SK-N-SH (cell line): Measurements from ENCODE around the gene MLIP. TPM values are rescaled to one million over a fixed set of nuclear protein-coding genes. Genes with fewer than 3 reads are reported as not detected.

ENCODE experiments used
- CTCF ChIA-PET: fragments of 300-600, 350-600 bp; formaldehyde crosslinking; extraction: SDS; loops from one replicate; lab custom pipeline; 2021; lab: Yijun Ruan, JAX
- POLR2A ChIA-PET: fragments of 350-600 bp; sonication (Branson Sonifier 250); formaldehyde crosslinking; extraction: SDS; loops from one replicate; lab custom pipeline; 2020; ENCODE audit warnings: antibody characterized with exemption, inconsistent platforms; lab: Yijun Ruan, JAX
- DNase-seq: peaks from one replicate; pipeline ENCODE4 v3.0.0; 2012
- H2AFZ ChIP-seq: fragments of 200-600 bp; sonication (generic); 2 replicates; pipeline ENCODE4 v1.8.1; 2016; ENCODE audit warnings: antibody characterized with exemption, mild to moderate bottlenecking, low read depth
- H3F3A ChIP-seq: fragments of 200-600 bp; sonication (generic); replicated peaks from 2 replicates; pipeline ENCODE3; 2016; ENCODE audit warnings: antibody characterized with exemption, mild to moderate bottlenecking; ENCODE audit not compliant: insufficient read depth
- H3K27ac ChIP-seq, 2 experiments: fragments of 200-500 bp in 1 of 2; fragments of 200-600 bp in 1 of 2; sonication (Bioruptor generic) in 1 of 2; sonication (generic), shearing (Covaris generic) in 1 of 2; 2 replicates each; pipeline versions ENCODE4 v1.5.1 to v1.6.1; 2014 to 2016; ENCODE audit warnings: low read depth in 2 of 2, inconsistent platforms in 1 of 2, low read length in 1 of 2, mild to moderate bottlenecking in 1 of 2, mixed read lengths in 1 of 2
- H3K27me3 ChIP-seq: fragments of 200-600 bp; sonication (generic), shearing (Covaris generic); 2 replicates; pipeline ENCODE4 v1.6.1; 2016; ENCODE audit warnings: mixed run types; ENCODE audit not compliant: insufficient read depth
- H3K36me3 ChIP-seq, 2 experiments: fragments of 200-500 bp in 1 of 2; fragments of 200-600 bp in 1 of 2; sonication (Bioruptor generic) in 1 of 2; sonication (generic) in 1 of 2; replicated peaks in 1 of 2; 2 replicates each; pipeline versions ENCODE3 to v1.5.1; 2014 to 2016; ENCODE audit warnings: low read length in 1 of 2, mild to moderate bottlenecking in 1 of 2; ENCODE audit not compliant: insufficient read depth in 2 of 2, control insufficient read depth in 1 of 2
- H3K4me1 ChIP-seq, 2 experiments: fragments of 200-500 bp in 1 of 2; fragments of 200-600 bp in 1 of 2; sonication (Bioruptor generic) in 1 of 2; sonication (generic), shearing (Covaris generic) in 1 of 2; 2 replicates each; pipeline versions ENCODE4 v1.5.1 to v1.6.1; 2014 to 2016; ENCODE audit warnings: low read depth in 1 of 2, low read length in 1 of 2, mixed run types in 1 of 2; ENCODE audit not compliant: insufficient read depth in 2 of 2, control insufficient read depth in 1 of 2
- H3K4me2 ChIP-seq: fragments of 200-600 bp; sonication (generic), shearing (Covaris generic); 2 replicates; pipeline ENCODE4 v1.6.1; 2017; ENCODE audit warnings: mixed run types
- H3K4me3 ChIP-seq, 2 experiments: fragments of 200-500 bp in 1 of 2; fragments of 200-600 bp in 1 of 2; sonication (Bioruptor generic) in 1 of 2; sonication (generic), shearing (Covaris generic) in 1 of 2; 2 replicates each; pipeline versions ENCODE4 v1.5.1 to v1.8.1; 2014 to 2016; ENCODE audit warnings: low read depth in 2 of 2, inconsistent platforms in 1 of 2, low read length in 1 of 2, mild to moderate bottlenecking in 1 of 2, mixed read lengths in 1 of 2, moderate library complexity in 1 of 2
- H3K79me2 ChIP-seq: fragments of 200-600 bp; sonication (generic); 2 replicates; pipeline ENCODE4 v1.8.1; 2017; ENCODE audit warnings: mild to moderate bottlenecking; ENCODE audit not compliant: insufficient read depth
- H3K9ac ChIP-seq: fragments of 200-600 bp; sonication (generic); 2 replicates; pipeline ENCODE4 v1.6.1; 2017; ENCODE audit warnings: mixed run types
- H3K9me2 ChIP-seq: fragments of 200-600 bp; sonication (generic); 2 replicates; pipeline ENCODE4 v1.6.1; 2017; ENCODE audit warnings: mixed run types
- H3K9me3 ChIP-seq: fragments of 200-600 bp; sonication (generic); 2 replicates; pipeline ENCODE4 v1.6.1; 2017; ENCODE audit warnings: mixed run types, mild to moderate bottlenecking, moderate library complexity
- H4K20me1 ChIP-seq: fragments of 200-600 bp; sonication (generic); 2 replicates; pipeline ENCODE4 v1.6.1; 2017; ENCODE audit warnings: mild to moderate bottlenecking, mixed run types; ENCODE audit not compliant: insufficient read depth
- CHD2 ChIP-seq: fragments of 150-350 bp; IDR thresholded peaks from 2 replicates; pipeline ENCODE4 v1.6.1; 2018; ENCODE audit warnings: low read length; ENCODE audit not compliant: partially characterized antibody
- EP300 ChIP-seq, 2 experiments: IDR thresholded peaks; 2 replicates each; pipeline versions ENCODE4 v1.4.0 to v1.6.1; 2012; ENCODE audit warnings: borderline replicate concordance in 1 of 2, low read depth in 1 of 2, low read length in 1 of 2
- FOSL2 ChIP-seq: IDR thresholded peaks from 2 replicates; pipeline ENCODE4 v1.4.0; 2012; ENCODE audit warnings: low read depth, mild to moderate bottlenecking, moderate library complexity, borderline replicate concordance
- FOXJ3 ChIP-seq: sonication (generic); formaldehyde crosslinking; IDR thresholded peaks from 2 replicates; pipeline ENCODE4 v1.5.1; 2020; ENCODE audit warnings: mild to moderate bottlenecking, missing genetic modification reagents
- FOXM1 ChIP-seq: IDR thresholded peaks from 2 replicates; pipeline ENCODE4 v1.4.0; 2012; ENCODE audit warnings: low read depth, mild to moderate bottlenecking
- GABPA ChIP-seq: IDR thresholded peaks from 2 replicates; pipeline ENCODE4 v1.4.0; 2012; ENCODE audit warnings: low read depth, mild to moderate bottlenecking
- GATA2 ChIP-seq: sonication (generic); formaldehyde crosslinking; IDR thresholded peaks from 2 replicates; pipeline ENCODE4 v1.5.0; 2020; ENCODE audit warnings: mild to moderate bottlenecking, missing genetic modification reagents
- JUND ChIP-seq: IDR thresholded peaks from 2 replicates; pipeline ENCODE4 v1.4.0; 2012
- MAX ChIP-seq: IDR thresholded peaks from 2 replicates; pipeline ENCODE4 v1.4.0; 2012; ENCODE audit warnings: low read depth
- MXI1 ChIP-seq: IDR thresholded peaks from 2 replicates; pipeline ENCODE4 v1.6.1; 2012; ENCODE audit warnings: mild to moderate bottlenecking, low read depth, low read length, improper control_type of control experiment
- NFIC ChIP-seq: IDR thresholded peaks from 2 replicates; pipeline ENCODE4 v1.4.0; 2012; ENCODE audit warnings: borderline replicate concordance
- NRF1 ChIP-seq: IDR thresholded peaks from 2 replicates; pipeline ENCODE4 v1.6.1; 2012; ENCODE audit warnings: low read depth, mild to moderate bottlenecking, low read length
- RFX5 ChIP-seq: IDR thresholded peaks from 2 replicates; pipeline ENCODE4 v1.6.1; 2012; ENCODE audit warnings: mild to moderate bottlenecking, improper control_type of control experiment, low read length
- TEAD4 ChIP-seq: IDR thresholded peaks from 2 replicates; pipeline ENCODE4 v1.4.0; 2012; ENCODE audit warnings: mild to moderate bottlenecking, borderline replicate concordance; ENCODE audit not compliant: insufficient read depth
- USF2 ChIP-seq: fragments of 150-350 bp; IDR thresholded peaks from 2 replicates; pipeline ENCODE4 v1.6.1; 2017; ENCODE audit warnings: antibody characterized with exemption, low read length, low read depth, borderline replicate concordance
- YY1 ChIP-seq: IDR thresholded peaks from 2 replicates; pipeline ENCODE4 v1.4.0; 2012; ENCODE audit warnings: low read depth, mild to moderate bottlenecking
- WGBS: methylation state at CpG from one replicate; pipeline ENCODE4 v1.1.6; 2017; ENCODE audit warnings: low lambda C conversion rate; 5-methylcytosine and 5-hydroxymethylcytosine counted together
- polyA plus RNA-seq, 3 experiments: library from polyadenylated mRNA; depleted of rRNA; stranded (reverse); fragments of >200 nt; gene quantifications; 2 replicates each; pipeline ENCODE4 v1.2.3, GENCODE V29; 2012
- TF ChIP-seq, protein P1 (sequence below): IDR thresholded peaks from 2 replicates; pipeline ENCODE4 v1.6.1; 2012; ENCODE audit warnings: mild to moderate bottlenecking, low read depth, low read length, moderate library complexity
- TF ChIP-seq, protein P2 (sequence below): fragments of 150-350 bp; IDR thresholded peaks from 2 replicates; pipeline ENCODE4 v1.6.1; 2016; ENCODE audit warnings: mild to moderate bottlenecking, low read depth, low read length
- TF ChIP-seq, protein P3 (sequence below): IDR thresholded peaks from 2 replicates; pipeline ENCODE4 v1.4.0; 2012; ENCODE audit warnings: low read depth, borderline replicate concordance
- TF ChIP-seq, protein P4 (sequence below): IDR thresholded peaks from 2 replicates; pipeline ENCODE4 v1.4.0; 2012; ENCODE audit warnings: low read depth, borderline replicate concordance

MLIP gene
- polyA plus RNA-seq, 1 of the 3 experiments (the other 2 are of a cell fraction), result not detected

DNA sequence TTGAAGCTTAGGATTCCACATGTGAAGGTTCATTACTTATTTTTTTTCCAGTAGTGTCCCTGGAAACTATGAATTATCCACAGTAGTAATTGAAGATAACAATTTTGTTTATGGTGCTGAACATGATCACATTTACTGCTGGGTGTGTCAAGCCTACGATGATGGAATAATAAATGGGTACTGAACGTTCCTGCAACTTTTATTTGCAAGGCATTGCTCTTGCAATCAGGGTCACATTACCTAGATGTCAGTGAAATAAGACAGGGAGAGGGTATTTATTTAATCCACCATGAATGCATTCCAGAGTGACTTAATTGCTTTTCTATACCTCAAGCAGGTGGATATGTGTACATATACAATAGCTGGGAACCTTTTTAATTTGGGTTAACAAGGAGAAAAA lies 27.0 kb upstream of the MLIP start (continued):
- TF ChIP-seq, protein P1, sequence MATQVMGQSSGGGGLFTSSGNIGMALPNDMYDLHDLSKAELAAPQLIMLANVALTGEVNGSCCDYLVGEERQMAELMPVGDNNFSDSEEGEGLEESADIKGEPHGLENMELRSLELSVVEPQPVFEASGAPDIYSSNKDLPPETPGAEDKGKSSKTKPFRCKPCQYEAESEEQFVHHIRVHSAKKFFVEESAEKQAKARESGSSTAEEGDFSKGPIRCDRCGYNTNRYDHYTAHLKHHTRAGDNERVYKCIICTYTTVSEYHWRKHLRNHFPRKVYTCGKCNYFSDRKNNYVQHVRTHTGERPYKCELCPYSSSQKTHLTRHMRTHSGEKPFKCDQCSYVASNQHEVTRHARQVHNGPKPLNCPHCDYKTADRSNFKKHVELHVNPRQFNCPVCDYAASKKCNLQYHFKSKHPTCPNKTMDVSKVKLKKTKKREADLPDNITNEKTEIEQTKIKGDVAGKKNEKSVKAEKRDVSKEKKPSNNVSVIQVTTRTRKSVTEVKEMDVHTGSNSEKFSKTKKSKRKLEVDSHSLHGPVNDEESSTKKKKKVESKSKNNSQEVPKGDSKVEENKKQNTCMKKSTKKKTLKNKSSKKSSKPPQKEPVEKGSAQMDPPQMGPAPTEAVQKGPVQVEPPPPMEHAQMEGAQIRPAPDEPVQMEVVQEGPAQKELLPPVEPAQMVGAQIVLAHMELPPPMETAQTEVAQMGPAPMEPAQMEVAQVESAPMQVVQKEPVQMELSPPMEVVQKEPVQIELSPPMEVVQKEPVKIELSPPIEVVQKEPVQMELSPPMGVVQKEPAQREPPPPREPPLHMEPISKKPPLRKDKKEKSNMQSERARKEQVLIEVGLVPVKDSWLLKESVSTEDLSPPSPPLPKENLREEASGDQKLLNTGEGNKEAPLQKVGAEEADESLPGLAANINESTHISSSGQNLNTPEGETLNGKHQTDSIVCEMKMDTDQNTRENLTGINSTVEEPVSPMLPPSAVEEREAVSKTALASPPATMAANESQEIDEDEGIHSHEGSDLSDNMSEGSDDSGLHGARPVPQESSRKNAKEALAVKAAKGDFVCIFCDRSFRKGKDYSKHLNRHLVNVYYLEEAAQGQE, result no peak
- TF ChIP-seq FOXM1 (no peak), NFIC (no peak), GABPA (no peak)

DNA sequence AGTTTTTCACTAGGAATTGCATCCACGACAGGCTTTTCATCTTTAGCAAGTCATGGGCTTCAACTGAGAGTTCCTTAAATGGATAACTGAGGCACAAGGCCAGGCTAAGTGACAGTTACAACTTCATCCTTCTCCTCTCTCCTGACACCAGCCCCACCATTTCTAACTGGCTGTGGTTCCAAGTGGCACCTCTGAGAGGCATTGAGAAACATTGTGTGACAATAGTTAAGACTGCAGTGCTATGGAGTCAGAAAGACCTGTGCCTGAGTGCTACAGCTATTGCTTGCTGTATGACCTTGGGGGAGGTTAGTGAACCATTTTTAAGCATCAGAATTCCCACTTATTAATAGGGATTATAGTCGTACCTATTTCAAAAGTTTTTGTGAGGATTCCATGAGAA lies 26.2 kb upstream of the MLIP start:
- Histone ChIP-seq H3F3A (no peaks in the 10 kb centered on the region), H3K27ac (no peak overlapping the region; a peak in 1 of 4 replicates), H4K20me1 (no peaks in the 10 kb centered on the region), H3K9me3 (no peaks in the 10 kb centered on the region), H3K36me3 (no peaks in the 10 kb centered on the region), H3K9ac (no peak overlapping the region), H3K4me1 (no peaks in the 10 kb centered on the region), H3K27me3 (peaks cover 2% of the 10 kb centered on the region; the same call in 1 of the 2 replicates), H3K4me2 (no peak overlapping the region), H3K79me2 (no peaks in the 10 kb centered on the region), H2AFZ (no peak overlapping the region), H3K4me3 (no peak overlapping the region), H3K9me2 (0 out of 2 replicates have a peak, but pooled peaks cover 2% of the 10 kb centered on the region)
- TF ChIP-seq JUND (no peak), FOSL2 (no peak), RFX5 (no peak), FOXJ3 (CRISPR knock-in tag) (no peak), USF2 (no peak), YY1 (no peak), GATA2 (CRISPR knock-in tag) (no peak), MAX (no peak), MXI1 (no peak), TEAD4 (no peak), CHD2 (no peak), NRF1 (no peak), FOXM1 (no peak), EP300 (IDR thresholded peaks at IDR 0.05; ENCODE audit: borderline replicate concordance in 1 of 2, low read depth in 1 of 2, low read length in 1 of 2) (no peak)
- TF ChIP-seq, protein P2, sequence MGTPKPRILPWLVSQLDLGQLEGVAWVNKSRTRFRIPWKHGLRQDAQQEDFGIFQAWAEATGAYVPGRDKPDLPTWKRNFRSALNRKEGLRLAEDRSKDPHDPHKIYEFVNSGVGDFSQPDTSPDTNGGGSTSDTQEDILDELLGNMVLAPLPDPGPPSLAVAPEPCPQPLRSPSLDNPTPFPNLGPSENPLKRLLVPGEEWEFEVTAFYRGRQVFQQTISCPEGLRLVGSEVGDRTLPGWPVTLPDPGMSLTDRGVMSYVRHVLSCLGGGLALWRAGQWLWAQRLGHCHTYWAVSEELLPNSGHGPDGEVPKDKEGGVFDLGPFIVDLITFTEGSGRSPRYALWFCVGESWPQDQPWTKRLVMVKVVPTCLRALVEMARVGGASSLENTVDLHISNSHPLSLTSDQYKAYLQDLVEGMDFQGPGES, result no peak
- TF ChIP-seq, protein P3, sequence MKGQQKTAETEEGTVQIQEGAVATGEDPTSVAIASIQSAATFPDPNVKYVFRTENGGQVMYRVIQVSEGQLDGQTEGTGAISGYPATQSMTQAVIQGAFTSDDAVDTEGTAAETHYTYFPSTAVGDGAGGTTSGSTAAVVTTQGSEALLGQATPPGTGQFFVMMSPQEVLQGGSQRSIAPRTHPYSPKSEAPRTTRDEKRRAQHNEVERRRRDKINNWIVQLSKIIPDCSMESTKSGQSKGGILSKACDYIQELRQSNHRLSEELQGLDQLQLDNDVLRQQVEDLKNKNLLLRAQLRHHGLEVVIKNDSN, result no peak
- TF ChIP-seq, protein P4, sequence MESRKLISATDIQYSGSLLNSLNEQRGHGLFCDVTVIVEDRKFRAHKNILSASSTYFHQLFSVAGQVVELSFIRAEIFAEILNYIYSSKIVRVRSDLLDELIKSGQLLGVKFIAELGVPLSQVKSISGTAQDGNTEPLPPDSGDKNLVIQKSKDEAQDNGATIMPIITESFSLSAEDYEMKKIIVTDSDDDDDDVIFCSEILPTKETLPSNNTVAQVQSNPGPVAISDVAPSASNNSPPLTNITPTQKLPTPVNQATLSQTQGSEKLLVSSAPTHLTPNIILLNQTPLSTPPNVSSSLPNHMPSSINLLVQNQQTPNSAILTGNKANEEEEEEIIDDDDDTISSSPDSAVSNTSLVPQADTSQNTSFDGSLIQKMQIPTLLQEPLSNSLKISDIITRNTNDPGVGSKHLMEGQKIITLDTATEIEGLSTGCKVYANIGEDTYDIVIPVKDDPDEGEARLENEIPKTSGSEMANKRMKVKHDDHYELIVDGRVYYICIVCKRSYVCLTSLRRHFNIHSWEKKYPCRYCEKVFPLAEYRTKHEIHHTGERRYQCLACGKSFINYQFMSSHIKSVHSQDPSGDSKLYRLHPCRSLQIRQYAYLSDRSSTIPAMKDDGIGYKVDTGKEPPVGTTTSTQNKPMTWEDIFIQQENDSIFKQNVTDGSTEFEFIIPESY, result no peak
- WGBS, result 2% methylated on average over 2 of the region's 2 CpGs
- no peak for DNase-seq
- POLR2A ChIA-PET, result no interaction called here
- CTCF ChIA-PET, result no interaction called here
